Activated CD8-positive, alpha-beta memory T cell treated with anti-CD3 and anti-CD28 coated beads for 1 hour (primary cell): ENCODE data around the gene CLASRP.
"Not testable (repeated sequence)": the region's sequence is repeated elsewhere in the genome, so short reads cannot be mapped to it uniquely, and the experiment has no call there.

Experiments used
- DNase-seq, 2 donors: peaks; one replicate each; pipeline ENCODE4 v3.0.0-alpha.2; 2020; ENCODE audit warnings: low read depth in 1 of 2; ENCODE audit errors: extremely low read depth in 1 of 2

CLASRP gene

GRCh38 chr19:45038931-45039893 lies at the start of gene CLASRP:
Gene CLASRP (plus strand): TSS chr19:45039045. CDS start chr19:45040213, 1,168 bp downstream.
- DNase-seq: peak; percentile 66 to 88

- no peak for DNase-seq
These were observed 48.4 kb upstream of the CLASRP start for GRCh38 chr19:44990459-44990858.

- DNase-seq: no peak
These were observed 47.9 kb upstream of the CLASRP start for GRCh38 chr19:44990966-44991365.

- DNase-seq: no peak
These were observed 46.3 kb upstream of the CLASRP start for GRCh38 chr19:44992336-44993163.

- DNase-seq: no peak
These were observed 45.3 kb upstream of the CLASRP start for GRCh38 chr19:44993526-44993925.

- DNase-seq: no peak
These were observed 44.8 kb upstream of the CLASRP start for GRCh38 chr19:44993926-44994537.

- DNase-seq: no peak
These were observed 40.8 kb upstream of the CLASRP start for GRCh38 chr19:44998025-44998424.

GRCh38 chr19:44999131-44999925 lies 39.5 kb upstream of the CLASRP start:
- DNase-seq: not testable (repeated sequence)

GRCh38 chr19:45000665-45001064 lies 38.2 kb upstream of the CLASRP start:
- DNase-seq: not testable (repeated sequence)

GRCh38 chr19:45001087-45001739 lies 37.6 kb upstream of the CLASRP start, which contains the start of gene RELB:
Gene RELB (plus strand): TSS chr19:45001464. CDS start chr19:45001580, 116 bp downstream.
- DNase-seq: peak; percentile 85 to 98

GRCh38 chr19:45003485-45003884 lies 35.4 kb upstream of the CLASRP start:
- DNase-seq: no peak

- DNase-seq: no peak
These were observed 33.1 kb upstream of the CLASRP start for GRCh38 chr19:45005787-45006186.

- no peak for DNase-seq
These were observed 30.3 kb upstream of the CLASRP start for GRCh38 chr19:45008552-45008951.

- no peak for DNase-seq
These were observed 29.1 kb upstream of the CLASRP start for GRCh38 chr19:45009625-45010255.

- no peak for DNase-seq
These were observed 28.5 kb upstream of the CLASRP start for GRCh38 chr19:45010306-45010705.

GRCh38 chr19:45011959-45012358 lies 26.9 kb upstream of the CLASRP start:
- DNase-seq: no peak

GRCh38 chr19:45016388-45017314 lies 22.2 kb upstream of the CLASRP start:
- peak; percentile 36 to 47 for DNase-seq

- no peak for DNase-seq
These were observed 19.7 kb upstream of the CLASRP start for GRCh38 chr19:45019187-45019586.
